GM12891 (cell line): ENCODE measurements around the gene PLSCR3.

Experiments
- POLR2A ChIP-seq: IDR thresholded peaks from 2 replicates; pipeline ENCODE4 v1.6.1; 2011; ENCODE audit warnings: low read depth, low read length, control low read depth
- POLR2AphosphoS5 ChIP-seq: IDR thresholded peaks from 2 replicates; pipeline ENCODE4 v1.6.1; 2011; ENCODE audit warnings: low read depth, low read length, control low read depth
- TAF1 ChIP-seq: IDR thresholded peaks from 2 replicates; pipeline ENCODE4 v1.6.1; 2011; ENCODE audit warnings: low read depth, low read length, control low read depth

DNA sequence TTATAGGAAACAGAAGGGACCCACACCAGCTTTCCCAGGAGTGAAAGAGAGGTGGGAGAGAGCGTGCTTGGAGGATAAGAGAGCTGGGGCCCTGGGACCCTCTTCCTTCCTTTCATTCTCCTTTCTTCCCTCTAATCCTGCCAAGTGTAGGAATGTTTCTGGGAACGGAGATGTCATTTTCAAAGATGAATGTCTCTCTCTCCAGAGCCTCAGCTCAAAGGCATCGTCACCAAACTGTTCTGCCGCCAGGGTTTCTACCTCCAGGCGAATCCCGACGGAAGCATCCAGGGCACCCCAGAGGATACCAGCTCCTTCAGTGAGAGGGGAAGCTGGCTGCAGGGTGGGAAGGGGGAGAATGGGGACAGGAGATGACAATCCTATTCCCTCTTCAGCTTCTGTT, 46.9 kb upstream of the PLSCR3 start:
- no peak for TF ChIP-seq POLR2A
- no peak for TF ChIP-seq POLR2AphosphoS5
- TF ChIP-seq TAF1, result no peak
